ENCODE measurements around the gene ARL15.

DNA sequence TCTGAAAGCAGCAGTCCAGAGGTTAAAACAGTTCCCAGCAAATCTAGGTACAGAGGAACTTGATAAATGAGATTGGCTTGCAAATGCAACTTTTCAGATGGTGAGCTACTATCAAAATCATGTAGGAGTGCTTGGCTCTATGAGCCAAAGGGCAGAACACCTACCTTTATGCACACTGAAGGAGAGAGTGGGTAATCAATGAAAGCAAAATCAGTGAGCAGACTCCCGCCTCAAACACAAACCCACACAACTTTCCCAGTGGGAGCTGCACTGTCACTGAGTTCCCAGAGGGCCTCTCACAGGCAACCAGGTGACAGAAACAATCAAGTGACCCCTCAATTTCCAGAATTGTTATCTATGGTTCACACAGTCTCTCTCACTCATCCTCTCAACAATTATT is 8.5 kb downstream of the ARL15 start:
- no peak for TF ChIP-seq CTCF (IDR thresholded peaks at IDR 0.05; ENCODE audit: control extremely low read depth in 1 of 3, insufficient read depth in 1 of 3, low read depth in 1 of 3, low read length in 3 of 3)
- TF ChIP-seq, protein P1, sequence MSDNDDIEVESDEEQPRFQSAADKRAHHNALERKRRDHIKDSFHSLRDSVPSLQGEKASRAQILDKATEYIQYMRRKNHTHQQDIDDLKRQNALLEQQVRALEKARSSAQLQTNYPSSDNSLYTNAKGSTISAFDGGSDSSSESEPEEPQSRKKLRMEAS (IDR thresholded peaks at IDR 0.05): no peak
- no peak for TF ChIP-seq EZH2 (IDR thresholded peaks at IDR 0.05; ENCODE audit: low read depth, low read length, severe bottlenecking)
- TF ChIP-seq CEBPB (IDR thresholded peaks at IDR 0.05; ENCODE audit: low read depth, low read length): no peak
- no peak for TF ChIP-seq SIN3A (conservative IDR thresholded peaks at IDR 0.05 in 1 of 2, IDR thresholded peaks at IDR 0.05 in 1 of 2; ENCODE audit: low read depth in 1 of 2, low read length in 2 of 2)
- no peak for TF ChIP-seq CHD2 (IDR thresholded peaks at IDR 0.05; ENCODE audit: low read length)

All from H1 (cell line).